Aortic smooth muscle cell (primary cell): ENCODE results near the gene RMRP. TPM values are rescaled to one million over a fixed set of nuclear protein-coding genes. Genes with fewer than 3 reads are reported as not detected.

Experiments used
- total RNA-seq: library from RNA; depleted of rRNA; stranded (reverse); fragments of >200 nt; gene quantifications from 2 replicates; pipeline ENCODE4 v1.2.3, GENCODE V29; 2014

The RMRP gene
- 33,640 and 43,179 TPM in 2 replicates for total RNA-seq

DNA sequence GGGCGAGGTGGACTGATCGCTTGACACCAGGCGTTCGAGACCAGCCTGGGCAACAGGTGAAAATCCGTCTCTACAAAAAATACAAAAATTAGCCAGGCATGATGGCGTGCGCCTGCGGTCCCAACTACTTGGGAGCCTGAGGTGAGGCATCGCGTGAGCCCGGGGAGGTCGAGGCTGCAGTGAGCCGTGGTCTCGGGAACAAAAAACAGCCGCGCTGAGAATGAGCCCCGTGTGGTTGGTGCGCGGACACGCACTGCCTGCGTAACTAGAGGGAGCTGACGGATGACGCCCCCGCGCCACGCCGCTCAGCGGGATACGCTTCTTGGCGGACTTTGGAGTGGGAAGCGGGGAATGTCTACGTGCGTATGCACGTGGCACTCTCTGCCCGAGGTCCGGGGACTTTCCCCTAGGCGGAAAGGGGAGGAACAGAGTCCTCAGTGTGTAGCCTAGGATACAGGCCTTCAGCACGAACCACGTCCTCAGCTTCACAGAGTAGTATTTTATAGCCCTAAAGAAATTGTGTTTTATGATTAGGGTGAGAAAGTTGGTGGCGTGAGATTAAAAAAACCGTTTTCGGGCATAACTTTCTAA lies at the start of gene RMRP:
Gene RMRP (minus strand): TSS at position 474 of the 591 bp plus-strand sequence.

DNA sequence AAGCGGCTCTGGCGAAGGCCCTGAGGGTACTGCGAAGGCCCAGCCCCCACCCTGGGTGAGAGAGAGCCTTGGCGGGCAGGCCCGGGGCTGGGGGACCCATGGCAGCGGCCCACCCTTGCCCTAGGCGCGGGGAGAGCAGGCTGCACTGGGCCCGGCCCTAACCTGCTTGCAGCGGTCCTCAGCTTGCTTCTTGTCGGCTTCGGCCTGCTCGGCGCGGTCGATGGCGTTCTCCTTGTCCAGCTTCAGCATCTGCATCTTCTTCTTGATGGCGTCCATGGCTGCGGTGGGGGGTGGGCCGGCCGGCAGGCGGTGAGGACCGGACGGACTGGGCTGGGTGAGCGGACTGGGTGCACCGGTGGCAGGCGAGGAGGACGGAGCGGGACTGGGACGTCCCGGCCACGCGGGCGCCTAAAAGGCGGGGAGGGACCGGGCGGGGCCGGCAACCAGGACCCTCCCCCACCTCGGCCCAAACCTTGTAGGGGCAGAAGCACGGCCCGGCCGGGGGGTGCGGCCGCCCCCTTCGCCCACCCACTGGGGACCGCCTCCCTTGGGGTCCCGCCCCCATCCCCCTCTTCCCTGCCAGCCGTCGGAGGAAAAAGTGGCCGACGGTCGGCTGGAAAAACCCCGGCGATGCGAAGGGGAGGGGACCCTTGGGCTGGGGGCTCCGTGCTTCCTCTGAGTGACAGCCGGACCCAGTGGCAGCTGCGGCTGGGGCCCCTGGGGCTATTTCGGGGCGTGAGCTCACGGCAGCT lies 31.9 kb upstream of the RMRP start, which contains the start of gene TPM2:
Gene TPM2 (minus strand): TSS at position 384 of the 752 bp plus-strand sequence. CDS start 108 bp downstream, at position 276.

DNA sequence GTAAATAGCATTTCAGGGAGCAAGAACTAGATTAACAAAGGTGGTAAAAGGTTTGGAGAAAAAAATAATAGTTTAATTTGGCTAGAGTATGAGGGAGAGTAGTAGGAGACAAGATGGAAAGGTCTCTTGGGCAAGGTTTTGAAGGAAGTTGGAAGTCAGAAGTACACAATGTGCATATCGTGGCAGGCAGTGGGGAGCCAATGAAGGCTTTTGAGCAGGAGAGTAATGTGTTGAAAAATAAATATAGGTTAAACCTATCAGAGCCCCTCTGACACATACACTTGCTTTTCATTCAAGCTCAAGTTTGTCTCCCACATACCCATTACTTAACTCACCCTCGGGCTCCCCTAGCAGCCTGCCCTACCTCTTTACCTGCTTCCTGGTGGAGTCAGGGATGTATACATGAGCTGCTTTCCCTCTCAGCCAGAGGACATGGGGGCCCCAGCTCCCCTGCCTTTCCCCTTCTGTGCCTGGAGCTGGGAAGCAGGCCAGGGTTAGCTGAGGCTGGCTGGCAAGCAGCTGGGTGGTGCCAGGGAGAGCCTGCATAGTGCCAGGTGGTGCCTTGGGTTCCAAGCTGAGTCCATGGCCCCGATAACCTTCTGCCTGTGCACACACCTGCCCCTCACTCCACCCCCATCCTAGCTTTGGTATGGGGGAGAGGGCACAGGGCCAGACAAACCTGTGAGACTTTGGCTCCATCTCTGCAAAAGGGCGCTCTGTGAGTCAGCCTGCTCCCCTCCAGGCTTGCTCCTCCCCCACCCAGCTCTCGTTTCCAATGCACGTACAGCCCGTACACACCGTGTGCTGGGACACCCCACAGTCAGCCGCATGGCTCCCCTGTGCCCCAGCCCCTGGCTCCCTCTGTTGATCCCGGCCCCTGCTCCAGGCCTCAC lies 15.6 kb upstream of the RMRP start, which contains the start of gene CA9:
Gene CA9 (plus strand): TSS at position 797 of the 893 bp plus-strand sequence. CDS start 32 bp downstream, at position 829.

DNA sequence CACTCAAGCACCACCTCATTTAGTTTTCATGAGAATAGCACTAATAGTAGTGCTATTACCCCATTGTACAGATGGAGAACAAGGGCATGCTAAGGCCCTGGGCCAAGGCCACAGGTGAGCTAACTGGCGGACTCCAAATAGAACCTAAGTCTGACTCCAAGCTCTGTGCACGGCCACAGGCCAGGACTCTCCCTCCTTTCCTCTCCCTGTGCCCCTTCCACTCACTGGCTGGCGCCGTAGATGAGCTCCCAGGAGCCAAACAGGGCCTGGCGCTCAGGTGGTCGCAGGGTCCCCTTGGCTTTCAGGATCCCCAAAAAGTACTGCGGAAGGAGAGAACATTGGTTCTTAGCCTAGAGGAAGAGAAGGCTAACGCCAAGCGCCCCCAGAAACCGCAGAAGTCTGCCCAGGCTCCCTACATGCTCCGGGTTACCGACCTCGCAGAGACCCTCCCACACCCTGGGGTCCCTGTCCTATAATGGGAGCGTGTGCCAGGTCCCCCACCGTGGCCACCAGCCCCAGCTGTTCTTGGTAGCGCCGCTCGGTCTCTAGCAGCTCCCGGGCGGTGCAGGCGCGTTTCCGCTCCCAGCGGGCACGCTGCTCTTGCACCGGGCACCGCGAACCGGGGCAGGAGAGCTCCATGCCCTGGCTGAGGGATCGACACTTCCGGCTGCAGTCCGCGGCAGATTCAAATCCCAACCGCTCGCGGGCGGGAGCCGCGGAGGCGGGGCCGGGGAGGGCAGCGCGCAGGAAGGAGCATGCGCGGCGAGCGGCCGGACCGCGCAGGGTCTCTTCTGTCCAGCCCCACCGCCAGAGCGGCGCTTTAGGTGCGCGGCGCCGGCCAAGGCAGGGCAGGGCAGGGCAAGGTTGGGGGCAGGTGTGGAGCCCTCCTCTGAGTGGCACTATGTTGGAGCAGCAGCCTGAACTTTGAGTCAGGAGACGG lies 7.0 kb upstream of the RMRP start, which contains the start of gene ARHGEF39:
Gene ARHGEF39 (minus strand): TSS at position 665 of the 940 bp plus-strand sequence. CDS start 26 bp downstream, at position 639.

DNA sequence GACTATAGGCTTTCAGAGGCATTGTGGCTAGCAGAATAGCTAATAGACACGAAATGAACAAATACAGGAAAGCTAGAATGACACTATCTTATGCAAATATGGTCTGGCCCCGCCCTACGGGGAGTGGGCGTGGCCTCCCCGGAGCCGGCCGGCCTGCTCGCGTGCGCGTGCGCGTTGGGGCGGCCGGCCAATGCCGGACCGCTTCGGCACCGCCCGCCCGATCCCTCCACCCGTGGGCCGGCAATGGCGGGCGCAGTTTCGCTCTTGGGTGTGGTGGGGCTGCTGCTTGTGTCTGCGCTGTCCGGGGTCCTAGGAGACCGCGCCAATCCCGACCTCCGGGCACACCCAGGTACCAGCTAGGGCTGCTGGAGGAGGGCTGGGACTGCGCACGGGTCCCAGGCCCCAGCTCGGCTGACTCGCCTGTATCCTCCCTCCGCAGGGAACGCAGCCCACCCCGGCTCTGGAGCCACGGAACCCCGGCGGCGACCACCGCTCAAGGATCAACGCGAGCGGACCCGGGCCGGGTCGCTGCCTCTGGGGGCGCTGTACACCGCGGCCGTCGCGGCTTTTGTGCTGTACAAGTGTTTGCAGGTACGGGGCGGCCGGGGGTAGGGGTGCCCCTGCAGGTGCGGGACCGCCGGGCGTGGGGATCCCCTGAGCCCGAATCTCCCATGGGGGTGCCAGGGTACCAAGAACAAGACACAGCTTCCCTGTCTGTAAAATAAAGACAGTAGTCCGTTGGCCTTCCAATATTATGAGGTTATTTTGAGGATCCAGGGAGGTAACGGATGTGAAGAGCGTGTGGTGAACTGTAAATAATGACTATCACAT lies 533 bp upstream of the RMRP start, which contains the start of gene CCDC107:
Gene CCDC107 (plus strand): TSS at position 156 of the 831 bp plus-strand sequence. CDS start 88 bp downstream, at position 244.

GRCh38 chr9:35650341-35651158 lies 7.3 kb downstream of the RMRP start, which contains the start of gene SIT1:
Gene SIT1, minus strand, starts transcription at chr9:35650931. Its CDS starts 78 bp downstream, at chr9:35650853.

GRCh38 chr9:35618325-35618727 lies 39.5 kb downstream of the RMRP start, which contains the start of gene CD72:
Gene CD72, minus strand, starts transcription at chr9:35618413. Its CDS starts 110 bp downstream, at chr9:35618303.

Other genes with a start within 250 kb of the RMRP start
- gene RUSC2, start 167.9 kb downstream of the RMRP start, total RNA-seq: 18.2 and 22.1 TPM in 2 replicates
- 8.2 and 9.6 TPM in 2 replicates for gene TESK1, start 52.8 kb downstream of the RMRP start, total RNA-seq
- gene CD72, start 39.6 kb downstream of the RMRP start, total RNA-seq: 1.1 TPM in 2 replicates
- gene SIT1, start 7.1 kb downstream of the RMRP start, total RNA-seq: 0.25 and 0.53 TPM in 2 replicates
- gene CCDC107, start 273 bp upstream of the RMRP start, total RNA-seq: 16.1 and 19.0 TPM in 2 replicates
- gene ARHGEF39, start 7.2 kb upstream of the RMRP start, total RNA-seq: 0.44 and 0.53 TPM in 2 replicates
- gene CA9, start 15.9 kb upstream of the RMRP start, total RNA-seq: not detected in 2 replicates
- 805 and 904 TPM in 2 replicates for gene TPM2, start 31.9 kb upstream of the RMRP start, total RNA-seq
- gene TLN1, start 74.2 kb upstream of the RMRP start, total RNA-seq: 322 and 363 TPM in 2 replicates
- 79.8 and 82.0 TPM in 2 replicates for gene CREB3, start 74.6 kb upstream of the RMRP start, total RNA-seq
- 21.4 and 29.0 TPM in 2 replicates for gene GBA2, start 91.2 kb upstream of the RMRP start, total RNA-seq
- 13.6 and 17.5 TPM in 2 replicates for gene RGP1, start 91.3 kb upstream of the RMRP start, total RNA-seq
- 0.31 and 1.6 TPM in 2 replicates for gene MSMP, start 96.3 kb upstream of the RMRP start, total RNA-seq
- gene NPR2, start 133.6 kb upstream of the RMRP start, total RNA-seq: 21.5 and 34.6 TPM in 2 replicates
- 1.7 TPM in 2 replicates for gene SPAG8, start 154.2 kb upstream of the RMRP start, total RNA-seq
- gene HINT2, start 157.0 kb upstream of the RMRP start, total RNA-seq: 38.2 and 39.0 TPM in 2 replicates
- not detected in 2 replicates for gene FAM221B, start 170.7 kb upstream of the RMRP start, total RNA-seq
- 2.0 and 3.0 TPM in 2 replicates for gene TMEM8B, start 171.2 kb upstream of the RMRP start, total RNA-seq
- not detected in 2 replicates for gene OR13J1, start 212.4 kb upstream of the RMRP start, total RNA-seq
- 1.3 and 2.2 TPM in 2 replicates for gene HRCT1, start 248.2 kb upstream of the RMRP start, total RNA-seq